IPS DF 6.9 (cell line): ENCODE data around the gene TUBA1A.
"Not testable (repeated sequence)": the region's sequence is repeated elsewhere in the genome, so short reads cannot be mapped to it uniquely, and the experiment has no call there.

Experiments
- DNase-seq: peaks from one replicate; pipeline ENCODE4 v3.0.0-alpha.2; 2013; ENCODE audit warnings: low read depth, low spot score
- H3K27ac ChIP-seq: one replicate; pipeline ENCODE4 v1.5.1; 2013; ENCODE audit warnings: low read length, control low read depth
- H3K27me3 ChIP-seq: 2 replicates; pipeline ENCODE4 v1.6.1; 2013; ENCODE audit warnings: mild to moderate bottlenecking, low read length; ENCODE audit not compliant: control insufficient read depth, insufficient read depth
- H3K36me3 ChIP-seq: 2 replicates; pipeline ENCODE4 v1.6.1; 2013; ENCODE audit warnings: low read length; ENCODE audit not compliant: control insufficient read depth, insufficient read depth
- H3K4me1 ChIP-seq: 2 replicates; pipeline ENCODE4 v1.6.1; 2013; ENCODE audit warnings: low read length; ENCODE audit not compliant: control insufficient read depth, insufficient read depth
- H3K4me3 ChIP-seq: 2 replicates; pipeline ENCODE4 v1.5.1; 2013; ENCODE audit warnings: mild to moderate bottlenecking, low read length
- H3K9me3 ChIP-seq: 2 replicates; pipeline ENCODE4 v1.6.1; 2013; ENCODE audit warnings: low read length, inconsistent platforms; ENCODE audit not compliant: control insufficient read depth, insufficient read depth
- WGBS: extraction: QIAGEN DNeasy Blood & Tissue Kit; methylation state at CpG from one replicate; pipeline ENCODE4 v1.1.7; 2013; ENCODE audit warnings: mixed read lengths, missing lambda C conversion rate; ENCODE audit not compliant: insufficient read length, insufficient coverage; 5-methylcytosine and 5-hydroxymethylcytosine counted together

The TUBA1A gene

GRCh38 chr12:49160399-49160798 lies 28.5 kb downstream of the TUBA1A start:
- no peak overlapping the region for H3K4me3 ChIP-seq
- no peak overlapping the region for H3K27ac ChIP-seq
- H3K36me3 ChIP-seq: no peaks in the 10 kb centered on the region
- H3K9me3 ChIP-seq: no peaks in the 10 kb centered on the region
- no CpG with 5 or more reads among the region's 2 CpGs for WGBS
- no peaks in the 10 kb centered on the region for H3K4me1 ChIP-seq
- DNase-seq: no peak
- no peaks in the 10 kb centered on the region for H3K27me3 ChIP-seq

- no peaks in the 10 kb centered on the region for H3K27me3 ChIP-seq
- H3K36me3 ChIP-seq: no peaks in the 10 kb centered on the region
- no peaks in the 10 kb centered on the region for H3K9me3 ChIP-seq
- no peaks in the 10 kb centered on the region for H3K4me1 ChIP-seq
- WGBS: no CpG with 5 or more reads among the region's 3 CpGs
- no peak overlapping the region for H3K27ac ChIP-seq
- no peak for DNase-seq
- H3K4me3 ChIP-seq: no peak overlapping the region
These were observed 34.7 kb downstream of the TUBA1A start for GRCh38 chr12:49154221-49154620.

- no peaks in the 10 kb centered on the region for H3K9me3 ChIP-seq
- H3K4me1 ChIP-seq: no peaks in the 10 kb centered on the region
- H3K27me3 ChIP-seq: no peaks in the 10 kb centered on the region
- H3K4me3 ChIP-seq: no peak overlapping the region
- no peaks in the 10 kb centered on the region for H3K36me3 ChIP-seq
- H3K27ac ChIP-seq: no peak overlapping the region
- WGBS: no CpG with 5 or more reads among the region's 2 CpGs
- DNase-seq: no peak
These were observed 41.5 kb downstream of the TUBA1A start for GRCh38 chr12:49147384-49147783.

GRCh38 chr12:49146406-49146805 lies 42.5 kb downstream of the TUBA1A start:
- Histone ChIP-seq H3K9me3 (no peaks in the 10 kb centered on the region), H3K27me3 (no peaks in the 10 kb centered on the region), H3K27ac (no peak overlapping the region), H3K4me1 (no peaks in the 10 kb centered on the region), H3K4me3 (no peak overlapping the region), H3K36me3 (no peaks in the 10 kb centered on the region)
- whole genome bisulfite sequencing: no CpG with 5 or more reads among the region's 1 CpG
- no peak for DNase-seq

- Histone ChIP-seq H3K27ac (no peak overlapping the region), H3K4me3 (no peak overlapping the region), H3K4me1 (no peaks in the 10 kb centered on the region), H3K36me3 (no peaks in the 10 kb centered on the region), H3K9me3 (no peaks in the 10 kb centered on the region), H3K27me3 (no peaks in the 10 kb centered on the region)
- no CpG with 5 or more reads among the region's 2 CpGs for WGBS
- DNase-seq: no peak
These were observed 44.5 kb downstream of the TUBA1A start for GRCh38 chr12:49144384-49144783.

GRCh38 chr12:49138999-49139398 lies 49.9 kb downstream of the TUBA1A start:
- no peak for DNase-seq
- WGBS: no CpG with 5 or more reads among the region's 2 CpGs
- H3K9me3 ChIP-seq: no peaks in the 10 kb centered on the region
- H3K27ac ChIP-seq: no peak overlapping the region
- no peaks in the 10 kb centered on the region for H3K36me3 ChIP-seq
- H3K4me3 ChIP-seq: no peak overlapping the region
- no peaks in the 10 kb centered on the region for H3K27me3 ChIP-seq
- no peaks in the 10 kb centered on the region for H3K4me1 ChIP-seq

GRCh38 chr12:49138587-49138986 lies 50.3 kb downstream of the TUBA1A start:
- H3K9me3 ChIP-seq: no peaks in the 10 kb centered on the region
- no peak overlapping the region for H3K4me3 ChIP-seq
- H3K36me3 ChIP-seq: no peaks in the 10 kb centered on the region
- no CpG with 5 or more reads among the region's 2 CpGs for WGBS
- no peaks in the 10 kb centered on the region for H3K4me1 ChIP-seq
- H3K27me3 ChIP-seq: no peaks in the 10 kb centered on the region
- no peak for DNase-seq
- H3K27ac ChIP-seq: no peak overlapping the region

GRCh38 chr12:49137476-49137875 lies 51.4 kb downstream of the TUBA1A start:
- Histone ChIP-seq H3K9me3 (no peaks in the 10 kb centered on the region), H3K36me3 (no peaks in the 10 kb centered on the region), H3K4me3 (no peak overlapping the region), H3K27me3 (no peaks in the 10 kb centered on the region), H3K27ac (no peak overlapping the region), H3K4me1 (no peaks in the 10 kb centered on the region)
- WGBS: no CpG with 5 or more reads among the region's 1 CpG
- DNase-seq: no peak

- DNase-seq, H3K4me3 ChIP-seq, H3K27me3 ChIP-seq, H3K36me3 ChIP-seq, H3K4me1 ChIP-seq, H3K9me3 ChIP-seq, H3K27ac ChIP-seq: not testable (repeated sequence)
- no CpG with 5 or more reads among the region's 3 CpGs for WGBS
These were observed 51.9 kb downstream of the TUBA1A start for GRCh38 chr12:49136997-49137396.
